ENCODE measurements around the gene PHLPP1.

PHLPP1 gene

GRCh38 chr18:62942578-62942977, 227.2 kb downstream of the PHLPP1 start:
- no peak for DNase-seq (ENCODE audit: low read depth)

GRCh38 chr18:62944454-62944853, 229.1 kb downstream of the PHLPP1 start:
- no peak for DNase-seq (ENCODE audit: low read depth)

GRCh38 chr18:62948788-62949187, 233.4 kb downstream of the PHLPP1 start:
- no peak for DNase-seq (ENCODE audit: low read depth)

GRCh38 chr18:62950246-62950645, 234.9 kb downstream of the PHLPP1 start:
- DNase-seq (ENCODE audit: low read depth): no peak

- DNase-seq (ENCODE audit: low read depth): no peak
Observed at GRCh38 chr18:62952807-62953206, 237.5 kb downstream of the PHLPP1 start.

GRCh38 chr18:62953663-62954062, 238.3 kb downstream of the PHLPP1 start:
- no peak for DNase-seq (ENCODE audit: low read depth)

GRCh38 chr18:62954366-62954765, 239.0 kb downstream of the PHLPP1 start:
- DNase-seq (ENCODE audit: low read depth): no peak

GRCh38 chr18:62957885-62958472, 242.6 kb downstream of the PHLPP1 start:
- DNase-seq (ENCODE audit: low read depth): no peak

- DNase-seq (ENCODE audit: low read depth): no peak
Observed at GRCh38 chr18:62959481-62959880, 244.1 kb downstream of the PHLPP1 start.

- no peak for DNase-seq (ENCODE audit: low read depth)
Observed at GRCh38 chr18:62963507-62963906, 248.2 kb downstream of the PHLPP1 start.

- DNase-seq (ENCODE audit: low read depth): no peak
Observed at GRCh38 chr18:62964432-62964831, 249.1 kb downstream of the PHLPP1 start.

- no peak for DNase-seq (ENCODE audit: low read depth)
Observed at GRCh38 chr18:62967089-62967488, 251.7 kb downstream of the PHLPP1 start.

GRCh38 chr18:62973689-62974088, 258.3 kb downstream of the PHLPP1 start:
- no peak for DNase-seq (ENCODE audit: low read depth)

- DNase-seq (ENCODE audit: low read depth): no peak
Observed at GRCh38 chr18:62974388-62974787, 259.0 kb downstream of the PHLPP1 start.

- no peak for DNase-seq (ENCODE audit: low read depth)
Observed at GRCh38 chr18:62974928-62975675, 259.8 kb downstream of the PHLPP1 start.

GRCh38 chr18:62975785-62976184, 260.4 kb downstream of the PHLPP1 start:
- DNase-seq (ENCODE audit: low read depth): no peak

GRCh38 chr18:62976227-62976626, 260.9 kb downstream of the PHLPP1 start:
- no peak for DNase-seq (ENCODE audit: low read depth)

GRCh38 chr18:62977512-62977911, 262.2 kb downstream of the PHLPP1 start:
- DNase-seq (ENCODE audit: low read depth): no peak

GRCh38 chr18:62978251-62979049, 263.1 kb downstream of the PHLPP1 start:
- DNase-seq (ENCODE audit: low read depth): no peak

GRCh38 chr18:62979176-62979575, 263.8 kb downstream of the PHLPP1 start:
- no peak for DNase-seq (ENCODE audit: low read depth)

GRCh38 chr18:62979900-62980299, 264.6 kb downstream of the PHLPP1 start:
- DNase-seq (ENCODE audit: low read depth): no peak

- no peak for DNase-seq (ENCODE audit: low read depth)
Observed at GRCh38 chr18:62981566-62981965, 266.2 kb downstream of the PHLPP1 start.
